ENCODE measurements around the gene MRPL41.
"Not testable (repeated sequence)": the region's sequence is repeated elsewhere in the genome, so short reads cannot be mapped to it uniquely, and the experiment has no call there.

The MRPL41 gene

GRCh38 chr9:137551264-137552021 is at the start of gene MRPL41:
MRPL41 (plus strand) TSS chr9:137551879; CDS start chr9:137552082, 203 bp downstream.
- peak; percentile 90 for DNase-seq

- DNase-seq, result no peak
These were observed 49.4 kb upstream of the MRPL41 start for GRCh38 chr9:137502008-137502911.

- no peak for DNase-seq
These were observed 47.3 kb upstream of the MRPL41 start for GRCh38 chr9:137504432-137504777.

- no peak for DNase-seq
These were observed 46.1 kb upstream of the MRPL41 start for GRCh38 chr9:137505421-137506140.

GRCh38 chr9:137506274-137506673 is 45.4 kb upstream of the MRPL41 start:
- DNase-seq, result no peak

- DNase-seq, result no peak
These were observed 44.9 kb upstream of the MRPL41 start for GRCh38 chr9:137506702-137507171.

GRCh38 chr9:137509198-137509597 is 42.5 kb upstream of the MRPL41 start:
- DNase-seq, result no peak

- DNase-seq, result not testable (repeated sequence)
These were observed 40.6 kb upstream of the MRPL41 start for GRCh38 chr9:137511126-137511525.

GRCh38 chr9:137511758-137512463 is 39.8 kb upstream of the MRPL41 start:
- no peak for DNase-seq

GRCh38 chr9:137513136-137513535 is 38.5 kb upstream of the MRPL41 start:
- DNase-seq, result not testable (repeated sequence)

- not testable (repeated sequence) for DNase-seq
These were observed 37.7 kb upstream of the MRPL41 start for GRCh38 chr9:137513801-137514570.

GRCh38 chr9:137514691-137515337 is 36.9 kb upstream of the MRPL41 start:
- DNase-seq, result no peak

GRCh38 chr9:137515338-137515724 is 36.3 kb upstream of the MRPL41 start:
- no peak for DNase-seq

- no peak for DNase-seq
These were observed 35.3 kb upstream of the MRPL41 start for GRCh38 chr9:137516144-137516917.

GRCh38 chr9:137518661-137519459 is 32.8 kb upstream of the MRPL41 start:
- not testable (repeated sequence) for DNase-seq

GRCh38 chr9:137519553-137519952 is 32.1 kb upstream of the MRPL41 start:
- DNase-seq, result no peak

GRCh38 chr9:137520614-137521404 is 30.9 kb upstream of the MRPL41 start:
- DNase-seq, result no peak

- DNase-seq, result peak; percentile 51
These were observed 30.2 kb upstream of the MRPL41 start for GRCh38 chr9:137521405-137521985.
